MCF 10A (cell line): ENCODE measurements around the gene CRY1. TPM values are rescaled to one million over a fixed set of nuclear protein-coding genes. Genes with fewer than 3 reads are reported as not detected.
"Not testable (repeated sequence)": the region's sequence is repeated elsewhere in the genome, so short reads cannot be mapped to it uniquely, and the experiment has no call there.

ENCODE experiments used
- BruUV-seq: library from RNA; stranded (reverse); fragments of 400-500 nt; replicated peaks from 2 replicates; lab custom pipeline; 2021; lab: Mats Ljungman, UMichigan
- CTCF ChIA-PET: fragments of 300-600 bp; sonication (Branson Sonifier 250); formaldehyde crosslinking; extraction: SDS; loops from one replicate; lab custom pipeline; 2021; ENCODE audit warnings: antibody characterized with exemption, inconsistent platforms; lab: Yijun Ruan, JAX
- POLR2A ChIA-PET: fragments of 300-600, 350-650 bp; sonication (Branson Sonifier 250); formaldehyde crosslinking; extraction: SDS; loops from one replicate; lab custom pipeline; 2020; ENCODE audit warnings: antibody characterized with exemption, inconsistent platforms; lab: Yijun Ruan, JAX
- DNase-seq: peaks from one replicate; pipeline ENCODE4 v3.0.0-alpha.2; 2018; ENCODE audit not compliant: unreplicated experiment
- H3K27ac Mint-ChIP-seq: one replicate; pipeline ENCODE4 v1.8.0; 2022; ENCODE audit warnings: mild to moderate bottlenecking, low read depth, mixed read lengths; ENCODE audit not compliant: unreplicated experiment
- H3K27me3 Mint-ChIP-seq: one replicate; pipeline ENCODE4 v1.8.0; 2022; ENCODE audit warnings: mixed read lengths; ENCODE audit not compliant: insufficient read depth, unreplicated experiment
- H3K36me3 Mint-ChIP-seq: one replicate; pipeline ENCODE4 v1.8.0; 2022; ENCODE audit warnings: mild to moderate bottlenecking, moderate library complexity, mixed read lengths; ENCODE audit not compliant: insufficient read depth, unreplicated experiment
- H3K4me1 Mint-ChIP-seq: one replicate; pipeline ENCODE4 v1.8.0; 2022; ENCODE audit warnings: mixed read lengths; ENCODE audit not compliant: insufficient read depth, unreplicated experiment
- H3K4me3 Mint-ChIP-seq: one replicate; pipeline ENCODE4 v1.8.0; 2022; ENCODE audit warnings: mild to moderate bottlenecking, moderate library complexity, mixed read lengths; ENCODE audit not compliant: unreplicated experiment
- H3K9me3 Mint-ChIP-seq: one replicate; pipeline ENCODE4 v1.8.0; 2022; ENCODE audit warnings: mixed read lengths; ENCODE audit not compliant: unreplicated experiment
- CTCF ChIP-seq: fragments of 200-600 bp; IDR thresholded peaks from one replicate; pipeline ENCODE4 v1.8.0; 2022; ENCODE audit warnings: antibody characterized with exemption, mild to moderate bottlenecking; ENCODE audit not compliant: unreplicated experiment
- intact Hi-C: fragments of 100-400 bp; cut with micrococcal nuclease; formaldehyde crosslinking; loops from 2 replicates; pipeline ENCODE4 v1.14.1; 2022
- total RNA-seq: library from RNA; stranded (reverse); gene quantifications from 2 replicates; pipeline ENCODE4 v1.2.3, GENCODE V29; 2022

CRY1 gene
- total RNA-seq, 1 experiment from 2014 or later = 11.6 TPM

- Mint-ChIP-seq H3K4me3 (no peak overlapping the region), H3K36me3 (no peaks in the 10 kb centered on the region), H3K27ac (no peak overlapping the region), H3K27me3 (peaks cover 39% of the 10 kb centered on the region), H3K4me1 (no peaks in the 10 kb centered on the region), H3K9me3 (no peaks in the 10 kb centered on the region)
- intact Hi-C loops = no loop called here
- DNase-seq = no peak
- no TSS peak for BruUV-seq
- ChIA-PET POLR2A (interaction anchor here (1.7 kb wide), 1 partner anchor 17 kb away, joined by 4 read pairs; no protein-coding TSS in a partner anchor), CTCF (interaction anchor here (0.7 to 1.0 kb wide), 2 partner anchors 722 to 1197 kb away, joined by 3 to 4 read pairs; no protein-coding TSS in a partner anchor)
- no peak for TF ChIP-seq CTCF
Observed at GRCh38 chr12:107108995-107109508, 15.7 kb upstream of the CRY1 start.

- H3K4me1 Mint-ChIP-seq, H3K4me3 Mint-ChIP-seq, H3K36me3 Mint-ChIP-seq, intact Hi-C loops, DNase-seq, BruUV-seq, H3K27ac Mint-ChIP-seq, H3K9me3 Mint-ChIP-seq: not testable (repeated sequence)
- POLR2A ChIA-PET = interaction anchor here (1.7 kb wide), 1 partner anchor 16 kb away, joined by 4 read pairs; no protein-coding TSS in a partner anchor
- CTCF ChIA-PET = interaction anchor here (0.7 to 1.0 kb wide), 2 partner anchors 722 to 1197 kb away, joined by 3 to 4 read pairs; no protein-coding TSS in a partner anchor
- H3K27me3 Mint-ChIP-seq = peaks cover 33% of the 10 kb centered on the region
Observed at GRCh38 chr12:107108366-107108765, 15.0 kb upstream of the CRY1 start.

- peaks cover 23% of the 10 kb centered on the region for H3K27me3 Mint-ChIP-seq
- POLR2A ChIA-PET = interaction anchor here (1.7 kb wide), 1 partner anchor 15 kb away, joined by 4 read pairs; no protein-coding TSS in a partner anchor
- DNase-seq = no peak
- H3K36me3 Mint-ChIP-seq = no peaks in the 10 kb centered on the region
- TF ChIP-seq CTCF = no peak
- no TSS peak for BruUV-seq
- no peaks in the 10 kb centered on the region for H3K9me3 Mint-ChIP-seq
- CTCF ChIA-PET = no interaction called here
- H3K4me1 Mint-ChIP-seq = no peaks in the 10 kb centered on the region
- H3K27ac Mint-ChIP-seq = no peak overlapping the region
- no peak overlapping the region for H3K4me3 Mint-ChIP-seq
- intact Hi-C loops = no loop called here
Observed at GRCh38 chr12:107107381-107107780, 14.0 kb upstream of the CRY1 start.

- no peak for TF ChIP-seq CTCF
- no peaks in the 10 kb centered on the region for H3K4me1 Mint-ChIP-seq
- intact Hi-C loops = no loop called here
- H3K27ac Mint-ChIP-seq = no peak overlapping the region
- H3K27me3 Mint-ChIP-seq = peaks cover 19% of the 10 kb centered on the region
- DNase-seq = no peak
- ChIA-PET CTCF (interaction anchor here (2.1 to 3.0 kb wide), 5 partner anchors 17 to 722 kb away, joined by 6 to 18 read pairs (median 11); no protein-coding TSS in a partner anchor), POLR2A (interaction anchor here (1.4 kb wide), 1 partner anchor 15 kb away, joined by 6 read pairs; no protein-coding TSS in a partner anchor)
- H3K9me3 Mint-ChIP-seq = no peaks in the 10 kb centered on the region
- H3K4me3 Mint-ChIP-seq = no peak overlapping the region
- BruUV-seq = no TSS peak
- H3K36me3 Mint-ChIP-seq = no peaks in the 10 kb centered on the region
Observed at GRCh38 chr12:107106241-107107025, 13.1 kb upstream of the CRY1 start.
